Measurements from ENCODE around the gene BET1L. TPM values are rescaled to one million over a fixed set of nuclear protein-coding genes. Genes with fewer than 3 reads are reported as not detected.

BET1L gene
- polyA plus RNA-seq, 1 experiment: 75.0 TPM

DNA sequence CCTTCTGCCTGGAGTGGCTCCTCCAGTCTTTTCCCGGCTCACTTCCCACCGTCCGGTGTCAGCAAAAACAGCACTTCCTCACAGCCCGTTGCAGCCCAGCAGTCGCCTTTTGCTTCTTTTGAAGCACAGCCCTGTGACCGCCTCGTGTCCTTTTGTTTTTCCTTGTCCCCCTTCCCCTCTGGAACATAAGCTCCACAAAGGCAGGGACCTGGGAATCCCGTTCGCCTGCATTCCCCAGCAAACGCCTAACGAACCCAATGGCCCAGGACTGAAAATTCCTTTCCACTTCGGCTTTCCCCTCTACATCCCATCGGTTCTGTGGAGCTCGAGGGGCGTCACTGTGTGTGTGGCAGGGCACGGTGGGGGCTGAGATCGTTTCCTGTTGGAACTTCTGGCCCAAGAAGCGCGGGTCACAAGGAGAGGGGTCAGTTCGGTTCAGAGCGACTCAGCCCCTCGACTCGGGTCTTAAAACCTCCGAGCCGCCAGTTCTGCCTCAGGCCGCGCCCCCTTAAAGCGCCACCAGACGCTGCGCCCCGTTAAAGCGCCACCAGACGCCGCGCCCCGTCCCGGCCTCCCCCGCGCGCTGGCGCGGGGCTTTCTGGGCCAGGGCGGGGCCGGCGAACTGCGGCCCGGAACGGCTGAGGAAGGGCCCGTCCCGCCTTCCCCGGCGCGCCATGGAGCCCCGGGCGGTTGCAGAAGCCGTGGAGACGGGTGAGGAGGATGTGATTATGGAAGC is 1.1 kb upstream of the BET1L start:
- POLR2A ChIA-PET: interaction anchor here (0.9 to 1.3 kb wide), 2 partner anchors 28 to 99 kb away, joined by 3 to 4 read pairs; partner anchors contain the start of genes IFITM2 and SIRT3
- TF ChIP-seq CTCF (IDR thresholded peaks at IDR 0.05; ENCODE audit: low read depth, low read length): no peak
- peak overlapping the region; percentile 99 for H3K27ac ChIP-seq (ENCODE audit: low read depth, low read length)
- H3K4me3 ChIP-seq (ENCODE audit: low read depth, low read length): peak overlapping the region; percentile 98
- H3K27me3 ChIP-seq (ENCODE audit: control insufficient read depth, insufficient read depth, low read length): no peaks in the 10 kb centered on the region
- no peaks in the 10 kb centered on the region; the same call in 1 of the 2 replicates for H3K9me3 ChIP-seq (ENCODE audit: control insufficient read depth, insufficient read depth, low read length)
- DNase-seq (ENCODE audit: low read depth, low spot score): no peak
- CTCF ChIA-PET: no interaction called here

- DNase-seq (ENCODE audit: low read depth, low spot score): no peak
- TF ChIP-seq CTCF (IDR thresholded peaks at IDR 0.05; ENCODE audit: low read depth, low read length): no peak
- Histone ChIP-seq H3K9me3 (ENCODE audit: control insufficient read depth, insufficient read depth, low read length) (no peaks in the 10 kb centered on the region; the same call in 1 of the 2 replicates), H3K27ac (ENCODE audit: low read depth, low read length) (peak overlapping the region; percentile 99), H3K4me3 (ENCODE audit: low read depth, low read length) (peak overlapping the region; percentile 98), H3K27me3 (ENCODE audit: control insufficient read depth, insufficient read depth, low read length) (no peaks in the 10 kb centered on the region)
- ChIA-PET CTCF (interaction anchor here (1.0 kb wide), 1 partner anchor 242 kb away, joined by 3 read pairs; no protein-coding TSS in a partner anchor), POLR2A (interaction anchor here (0.6 to 2.0 kb wide), 10 partner anchors 9 to 328 kb away, joined by 3 to 10 read pairs (median 4); partner anchors contain the start of genes HRAS, IFITM2, PSMD13 and PTDSS2)
Observed at GRCh38 chr11:207863-208180, 623 bp upstream of the BET1L start.

DNA sequence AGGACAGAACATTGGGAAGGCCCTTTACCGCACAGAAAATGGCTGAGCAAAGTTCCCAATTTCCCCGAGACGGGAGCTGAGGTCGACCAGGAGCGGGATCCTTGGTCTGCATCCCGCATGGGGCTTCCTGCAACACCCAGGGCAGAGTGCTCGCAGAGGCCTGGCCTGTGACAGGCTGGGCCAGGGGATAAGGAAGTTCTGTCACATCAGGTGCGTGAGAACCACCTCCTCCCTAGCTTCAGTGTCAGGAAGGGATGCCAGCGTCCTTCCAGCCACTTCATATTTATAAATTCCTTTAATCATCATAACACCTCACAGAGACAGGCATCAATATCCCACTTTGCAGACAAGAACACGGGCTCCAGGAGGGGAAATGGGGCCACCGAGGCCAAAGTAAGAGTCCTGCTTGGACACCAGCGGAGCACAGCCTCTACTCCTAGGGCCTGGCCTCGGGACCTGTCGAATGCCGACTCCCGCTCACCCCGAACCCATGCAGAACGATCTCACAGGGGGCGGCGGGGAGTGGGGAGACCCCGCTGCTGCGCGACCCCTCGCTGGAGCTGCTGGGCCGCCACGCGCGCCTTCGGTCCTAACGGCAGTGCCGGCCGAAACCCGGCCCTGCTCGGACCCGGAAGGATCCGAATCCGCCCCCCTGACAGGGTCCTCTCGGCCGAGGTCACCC is 532 bp downstream of the BET1L start:
- Histone ChIP-seq H3K27ac (ENCODE audit: low read depth, low read length) (peak overlapping the region; percentile 99), H3K4me3 (ENCODE audit: low read depth, low read length) (peak overlapping the region; percentile 98), H3K27me3 (ENCODE audit: control insufficient read depth, insufficient read depth, low read length) (no peaks in the 10 kb centered on the region), H3K9me3 (ENCODE audit: control insufficient read depth, insufficient read depth, low read length) (no peaks in the 10 kb centered on the region; the same call in 1 of the 2 replicates)
- ChIA-PET POLR2A (interaction anchor here (0.7 to 2.0 kb wide), 7 partner anchors 10 to 329 kb away, joined by 3 to 10 read pairs (median 3); partner anchors contain the start of genes HRAS, PSMD13, PTDSS2 and SIRT3), CTCF (interaction anchor here (1.0 kb wide), 1 partner anchor 243 kb away, joined by 3 read pairs; no protein-coding TSS in a partner anchor)
- no peak for DNase-seq (ENCODE audit: low read depth, low spot score)
- no peak for TF ChIP-seq CTCF (IDR thresholded peaks at IDR 0.05; ENCODE audit: low read depth, low read length)

DNA sequence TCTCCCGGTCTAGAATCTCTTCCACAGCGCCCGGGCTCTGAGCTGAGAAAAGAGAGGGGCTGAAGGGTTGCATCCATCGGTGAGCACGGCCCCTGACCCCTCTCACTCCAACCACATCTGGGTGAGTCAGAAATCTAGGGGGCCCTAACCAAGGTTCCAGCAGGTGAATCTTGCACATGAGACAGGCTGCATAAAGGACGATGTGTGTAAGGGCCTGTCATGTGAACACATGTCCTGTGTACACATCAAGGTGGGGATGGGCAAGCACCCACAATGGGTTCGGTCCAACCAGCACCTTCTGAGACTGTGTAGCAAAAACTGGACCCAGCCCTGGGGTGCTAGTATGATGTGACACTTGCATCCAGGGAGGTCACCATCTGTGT is 1.2 kb downstream of the BET1L start:
- Histone ChIP-seq H3K27ac (ENCODE audit: low read depth, low read length) (no peak overlapping the region), H3K4me3 (ENCODE audit: low read depth, low read length) (peak overlapping the region; percentile 98), H3K9me3 (ENCODE audit: control insufficient read depth, insufficient read depth, low read length) (no peaks in the 10 kb centered on the region; the same call in 1 of the 2 replicates), H3K27me3 (ENCODE audit: control insufficient read depth, insufficient read depth, low read length) (no peaks in the 10 kb centered on the region)
- ChIA-PET CTCF (no interaction called here), POLR2A (interaction anchor here (2.0 kb wide), 1 partner anchor 11 kb away, joined by 10 read pairs; no protein-coding TSS in a partner anchor)
- TF ChIP-seq CTCF (IDR thresholded peaks at IDR 0.05; ENCODE audit: low read depth, low read length): no peak
- DNase-seq (ENCODE audit: low read depth, low spot score): no peak
